HFF-Myc (cell line): ENCODE results near the gene RSL24D1.
A peak's percentile ranks its signal among the peaks of the same experiment; 100 is the strongest.

Source experiments
- DNase-seq: peaks from one replicate; pipeline ENCODE4 v3.0.0-alpha.2; 2011; ENCODE audit warnings: low read depth; ENCODE audit errors: extremely low read depth
- H3K4me3 ChIP-seq: replicated peaks from 2 replicates; pipeline ENCODE4 v1.5.1; 2011; ENCODE audit warnings: low read depth, mild to moderate bottlenecking, control low read depth, low read length
- CTCF ChIP-seq: IDR thresholded peaks from 2 replicates; pipeline ENCODE4 v1.5.1; 2012; ENCODE audit warnings: mild to moderate bottlenecking, low read depth, low read length, control low read depth; ENCODE audit errors: missing control alignments

RSL24D1 gene

DNA sequence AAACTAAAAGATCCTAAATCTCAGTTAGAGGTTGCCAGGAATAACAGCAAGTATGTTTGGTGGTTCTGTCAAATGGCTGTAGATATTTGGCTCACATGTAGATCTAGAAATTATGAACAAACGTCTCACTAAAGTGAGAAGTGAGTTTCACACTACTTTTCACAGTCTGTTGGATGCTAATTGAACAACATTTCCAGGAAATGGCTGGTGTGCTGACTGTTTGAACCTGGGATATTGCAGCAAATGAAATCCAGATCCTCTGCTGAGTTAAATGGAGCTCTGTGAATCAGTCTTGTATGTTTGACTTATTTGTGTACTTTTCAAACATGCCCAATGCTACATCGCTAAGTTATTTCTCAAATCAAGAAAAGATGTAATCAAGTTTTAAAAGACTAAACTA lies 21.3 kb upstream of the RSL24D1 start:
- no peak overlapping the region for H3K4me3 ChIP-seq
- no peak for DNase-seq
- no peak for TF ChIP-seq CTCF

DNA sequence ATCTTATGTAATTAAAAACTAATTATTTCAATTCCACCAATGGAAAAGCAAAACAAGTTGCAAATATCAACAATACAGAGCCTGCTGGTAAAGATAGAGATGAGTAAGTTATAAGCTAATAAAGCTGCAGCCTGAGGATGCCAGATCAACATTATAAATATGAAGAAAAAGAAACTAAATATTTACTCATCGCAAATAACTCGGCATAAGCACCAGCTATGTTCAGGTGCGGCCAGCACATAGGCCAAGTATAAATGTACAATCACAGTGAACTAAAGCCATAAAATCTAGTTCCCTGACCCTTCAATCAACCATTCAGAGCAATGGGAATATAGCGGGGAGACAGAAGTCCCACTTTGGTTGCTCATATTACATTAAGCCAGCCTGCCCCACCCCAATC lies 7.7 kb upstream of the RSL24D1 start:
- no peak overlapping the region for H3K4me3 ChIP-seq

DNA sequence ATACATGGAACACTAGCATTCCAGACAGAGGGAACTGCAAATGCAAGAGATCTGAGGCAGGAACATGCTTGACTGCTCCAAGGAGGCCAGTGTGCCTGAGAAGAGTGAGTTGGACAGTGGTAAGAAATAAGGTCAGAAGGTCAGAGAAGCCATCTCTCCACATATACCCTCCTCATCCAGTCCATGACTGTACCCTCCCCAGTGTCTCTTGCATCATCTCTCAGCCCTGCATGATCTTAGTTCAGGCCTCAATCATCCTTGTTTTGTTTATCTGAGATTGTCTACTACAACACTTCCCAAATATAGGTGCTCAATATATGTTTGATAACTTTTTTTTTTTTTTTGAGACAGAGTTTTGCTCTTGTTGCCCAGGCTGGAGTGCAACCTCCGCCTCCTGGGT lies 5.5 kb upstream of the RSL24D1 start:
- no peak for TF ChIP-seq CTCF
- H3K4me3 ChIP-seq = no peak overlapping the region
- DNase-seq = no peak

More for the DNA sequence above, 7.7 kb upstream of the RSL24D1 start:
- DNase-seq = no peak
- no peak for TF ChIP-seq CTCF

- no peak overlapping the region for H3K4me3 ChIP-seq
- DNase-seq = no peak
- TF ChIP-seq CTCF = no peak
Measured at GRCh38 chr15:55198706-55199105, 2.0 kb upstream of the RSL24D1 start.

- no peak for TF ChIP-seq CTCF
- no peak for DNase-seq
- H3K4me3 ChIP-seq = peak overlapping the region; percentile 73
Measured at GRCh38 chr15:55197719-55198118, 978 bp upstream of the RSL24D1 start.

- no peak for TF ChIP-seq CTCF
- peak overlapping the region; percentile 73 for H3K4me3 ChIP-seq
- no peak for DNase-seq
Measured at GRCh38 chr15:55197362-55197705, 593 bp upstream of the RSL24D1 start.

DNA sequence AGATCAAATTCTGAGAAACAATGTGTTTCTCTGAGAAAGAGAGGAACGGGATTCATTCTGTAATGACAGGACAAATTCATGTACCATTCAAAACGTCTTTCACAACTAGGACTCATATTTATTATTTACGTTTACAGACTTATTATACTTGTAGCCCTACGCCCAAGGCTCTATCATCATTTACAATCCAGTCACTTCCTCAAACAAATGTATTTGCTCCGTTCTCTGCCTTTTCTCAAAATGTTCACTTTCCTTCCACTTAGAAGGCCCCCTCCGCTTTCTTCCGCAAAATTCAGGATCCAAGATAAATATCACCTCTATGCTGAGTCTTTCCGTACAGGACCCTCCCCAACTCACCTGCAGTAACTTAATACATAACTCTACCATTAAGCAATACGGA lies 745 bp downstream of the RSL24D1 start:
- TF ChIP-seq CTCF = no peak
- DNase-seq = no peak
- H3K4me3 ChIP-seq = peak overlapping the region; percentile 73
